HG03571 (cell line): ENCODE data around the gene CCDC170.

Experiments used
- ATAC-seq: cut with Tn5 transposase; IDR thresholded peaks from one replicate; pipeline ENCODE4 v1.9.1; 2021; ENCODE audit not compliant: unreplicated experiment

The CCDC170 gene

DNA sequence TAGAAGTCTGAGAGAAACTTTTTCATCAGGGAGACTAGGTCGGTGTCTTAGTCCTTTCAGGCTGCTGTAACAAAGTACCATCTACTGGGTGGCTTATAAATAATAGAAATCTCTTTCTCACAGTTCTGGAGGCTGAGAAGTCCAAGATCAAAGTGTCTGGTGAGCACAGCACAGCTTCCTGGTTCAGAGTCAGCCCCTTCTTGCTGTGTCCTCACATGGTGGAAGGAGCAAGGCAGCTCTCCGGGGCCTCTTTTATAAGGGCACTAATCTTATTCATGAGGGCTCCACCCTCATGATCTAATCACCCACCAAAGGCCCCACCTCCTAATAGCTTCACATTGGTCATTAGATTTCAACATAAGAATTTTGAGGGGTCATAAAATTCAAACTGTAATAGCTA, 122.8 kb downstream of the CCDC170 start:
- ATAC-seq, result no peak

DNA sequence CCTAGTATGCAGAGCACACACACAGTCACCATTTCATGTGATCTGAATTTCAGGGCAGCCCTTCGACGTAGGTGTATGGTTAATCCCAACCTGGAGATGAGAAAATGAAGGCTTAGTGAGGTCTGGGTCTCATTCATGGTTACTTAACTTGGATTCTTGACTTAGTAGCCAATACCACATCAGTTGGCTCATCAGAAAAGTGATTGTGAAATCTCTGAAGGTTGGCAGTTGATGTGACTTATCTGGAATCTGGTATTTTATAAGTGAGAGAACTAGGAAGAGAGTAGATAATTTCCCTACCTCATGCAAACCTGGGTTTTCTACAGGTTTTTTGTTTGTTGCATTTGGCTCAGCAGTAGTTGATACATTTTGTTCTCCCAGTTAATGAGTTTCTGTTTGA, 123.7 kb downstream of the CCDC170 start:
- no peak for ATAC-seq

DNA sequence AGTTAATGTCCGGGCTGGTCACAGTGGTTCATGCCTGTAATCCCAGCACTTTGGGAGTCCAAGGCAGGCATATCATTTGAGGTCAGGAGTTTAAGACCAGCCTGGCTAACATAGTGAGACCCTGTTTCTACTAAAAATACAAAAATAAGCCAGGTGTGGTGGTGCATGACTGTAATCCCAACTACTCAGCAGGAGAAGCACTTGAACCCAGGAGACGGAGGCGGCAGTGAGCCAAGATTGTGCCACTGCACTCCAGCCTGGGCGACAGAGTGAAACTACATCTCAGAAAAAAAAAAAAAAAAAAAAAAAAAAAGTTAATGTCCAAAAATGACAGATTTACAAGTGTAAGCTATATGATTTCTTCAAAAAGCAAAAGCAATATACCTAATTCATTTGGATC, 124.9 kb downstream of the CCDC170 start:
- ATAC-seq, result no peak

DNA sequence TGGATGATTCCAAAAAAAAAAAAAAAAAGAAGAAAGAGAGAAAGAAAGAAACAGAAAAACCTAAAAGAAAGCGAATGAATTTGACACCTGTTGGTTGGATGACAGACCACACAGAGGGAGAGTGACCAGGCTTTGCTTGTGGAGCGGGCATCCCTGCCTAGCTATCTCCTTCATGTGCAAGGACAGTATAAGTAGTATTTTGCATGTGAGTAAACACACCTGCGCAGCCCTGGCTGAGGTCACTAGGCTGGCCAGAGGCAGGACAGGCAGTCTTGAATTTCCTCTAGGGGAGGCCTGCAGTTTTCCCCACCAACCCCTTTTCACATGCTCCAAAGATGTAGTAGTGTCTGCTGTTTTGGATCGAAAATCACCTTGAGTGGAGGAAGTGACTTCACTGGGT, 126.4 kb downstream of the CCDC170 start:
- ATAC-seq, result no peak

DNA sequence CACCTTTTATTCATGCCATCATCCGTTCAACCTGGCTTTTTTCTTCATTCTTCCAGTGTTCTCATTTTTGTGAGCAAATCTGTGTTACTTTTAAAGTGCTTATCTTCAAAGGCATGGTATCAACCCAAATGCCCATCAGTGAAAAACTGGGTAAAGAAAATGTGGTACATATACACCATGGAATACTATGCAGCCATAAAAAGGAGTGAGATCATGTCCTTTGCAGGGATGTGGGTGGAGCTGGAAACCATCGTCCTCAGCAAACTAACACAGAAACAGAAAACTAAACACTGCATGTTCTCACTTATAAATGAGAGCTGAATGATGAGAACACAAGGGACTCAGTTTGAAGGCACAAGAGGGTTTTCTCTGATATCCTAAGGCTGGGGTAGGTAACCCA, 130.3 kb downstream of the CCDC170 start:
- ATAC-seq, result no peak

DNA sequence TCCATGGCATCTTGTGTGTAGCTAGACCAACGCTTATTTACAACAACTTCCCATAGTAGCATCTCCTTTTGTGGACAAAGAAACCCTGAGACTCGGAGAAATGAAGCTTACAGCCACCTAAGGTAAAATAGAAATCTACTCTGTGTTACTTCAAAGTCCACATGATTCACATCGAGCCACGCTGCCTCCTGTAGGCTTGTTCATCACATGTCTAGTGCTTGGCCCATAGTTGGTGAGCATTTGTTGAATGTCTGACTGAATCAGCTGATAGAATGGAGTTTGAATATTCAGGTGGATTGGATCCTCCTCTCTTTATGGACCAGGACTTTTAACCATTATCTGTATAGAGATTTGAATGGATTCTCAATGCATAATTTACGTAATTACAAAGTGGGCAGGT, 130.7 kb downstream of the CCDC170 start:
- ATAC-seq, result no peak

DNA sequence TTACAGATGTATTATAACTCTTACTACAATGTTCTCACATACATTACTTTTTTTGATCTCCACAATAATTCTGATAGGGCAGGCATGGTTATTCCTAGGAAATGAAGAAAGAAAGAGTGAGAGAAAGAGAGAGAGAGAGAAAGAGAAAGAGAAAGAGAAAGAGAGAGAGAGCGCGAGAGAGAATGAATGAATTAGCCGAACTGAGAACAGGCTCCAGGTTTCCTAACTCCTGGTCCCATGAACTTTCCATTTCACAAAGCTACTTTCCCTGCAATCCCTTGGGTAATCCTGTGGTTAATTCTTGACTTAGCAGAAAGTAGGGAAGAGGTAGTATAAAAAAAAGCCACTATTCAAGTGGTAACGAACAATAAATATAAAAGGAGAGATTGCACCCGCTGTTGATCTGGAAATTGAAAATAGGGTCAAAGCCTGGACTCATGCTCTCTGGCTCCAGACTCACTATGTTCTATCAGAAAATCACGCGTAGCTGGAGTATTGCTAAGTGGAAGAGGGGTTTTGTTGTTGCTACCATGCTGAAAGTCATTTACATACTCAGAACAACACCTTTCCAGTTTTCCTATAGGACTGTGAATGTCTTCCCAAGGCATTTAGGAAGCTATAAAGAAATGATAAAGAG, 131.2 kb downstream of the CCDC170 start:
- ATAC-seq, result no peak

DNA sequence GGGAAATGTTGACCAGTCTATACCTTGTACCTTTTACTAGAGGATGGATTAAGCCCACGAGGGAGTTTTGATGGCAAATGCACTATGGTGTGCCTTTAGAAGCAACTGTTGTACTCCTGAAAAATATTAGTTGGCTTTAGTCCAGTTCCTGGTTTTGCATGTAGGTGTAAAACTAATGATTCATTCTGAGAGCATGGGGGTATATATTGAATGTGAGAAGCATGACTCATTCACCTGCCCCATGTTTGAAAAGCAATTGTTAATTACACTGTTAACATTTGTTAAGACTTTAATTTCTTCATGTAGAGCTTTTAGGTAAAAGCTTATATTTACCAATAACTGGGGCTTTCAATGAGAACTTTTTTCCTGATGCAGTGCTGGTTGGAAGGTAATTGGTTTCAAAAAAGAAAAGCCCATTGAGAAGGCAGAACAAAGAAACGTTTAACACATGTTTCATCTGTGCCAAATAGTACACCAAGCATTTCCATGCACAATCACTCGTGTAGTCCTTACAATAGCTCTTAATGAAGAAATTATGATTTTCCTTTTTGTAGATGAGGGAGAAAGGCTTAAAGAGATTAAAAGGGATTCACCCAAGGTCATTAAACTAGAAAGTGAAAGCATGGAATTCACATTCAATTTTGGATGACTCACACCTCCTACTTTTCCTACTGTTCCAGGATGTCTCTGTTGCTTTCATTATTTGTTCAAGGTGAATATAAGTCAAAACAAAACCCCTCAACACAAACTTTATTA, 134.1 kb downstream of the CCDC170 start:
- no peak for ATAC-seq

DNA sequence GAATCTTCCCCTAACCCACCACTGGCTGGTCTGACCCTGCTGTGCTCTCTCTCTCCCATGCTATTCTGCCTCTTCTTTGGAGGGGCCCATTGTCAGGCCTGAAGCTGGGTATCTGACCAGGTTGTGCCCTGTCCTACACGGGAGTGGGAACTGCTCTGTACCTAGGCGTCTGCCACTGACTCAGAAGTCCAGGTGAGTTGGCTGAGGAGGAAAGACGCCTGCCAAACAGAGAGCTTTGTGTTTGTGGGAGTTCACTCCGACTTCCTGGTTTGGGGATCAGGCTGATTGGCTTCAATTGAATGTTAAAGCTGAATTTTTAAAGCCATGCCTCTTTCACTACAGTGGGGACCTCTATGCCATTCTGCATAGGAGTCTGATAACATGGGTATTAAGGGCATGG, 136.0 kb downstream of the CCDC170 start:
- ATAC-seq, result no peak

DNA sequence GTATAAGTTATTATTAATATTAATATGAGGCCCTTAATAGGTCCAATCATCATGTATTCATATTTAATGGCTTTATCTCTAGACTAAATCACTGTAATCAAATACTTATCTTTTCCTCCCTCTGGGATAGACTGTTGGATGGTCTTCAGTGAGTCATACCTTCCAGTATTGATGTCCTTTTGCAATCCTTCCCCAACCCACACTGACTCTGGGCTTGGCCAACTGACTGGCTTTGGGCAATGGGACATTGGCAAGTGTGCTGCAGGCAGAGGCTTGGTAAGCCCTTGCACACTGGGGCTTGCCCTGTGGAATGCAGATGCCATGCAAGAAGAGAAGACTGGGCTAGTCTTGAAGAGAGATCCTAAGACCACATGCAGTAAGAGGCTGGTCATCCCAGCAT, 136.6 kb downstream of the CCDC170 start:
- no peak for ATAC-seq

DNA sequence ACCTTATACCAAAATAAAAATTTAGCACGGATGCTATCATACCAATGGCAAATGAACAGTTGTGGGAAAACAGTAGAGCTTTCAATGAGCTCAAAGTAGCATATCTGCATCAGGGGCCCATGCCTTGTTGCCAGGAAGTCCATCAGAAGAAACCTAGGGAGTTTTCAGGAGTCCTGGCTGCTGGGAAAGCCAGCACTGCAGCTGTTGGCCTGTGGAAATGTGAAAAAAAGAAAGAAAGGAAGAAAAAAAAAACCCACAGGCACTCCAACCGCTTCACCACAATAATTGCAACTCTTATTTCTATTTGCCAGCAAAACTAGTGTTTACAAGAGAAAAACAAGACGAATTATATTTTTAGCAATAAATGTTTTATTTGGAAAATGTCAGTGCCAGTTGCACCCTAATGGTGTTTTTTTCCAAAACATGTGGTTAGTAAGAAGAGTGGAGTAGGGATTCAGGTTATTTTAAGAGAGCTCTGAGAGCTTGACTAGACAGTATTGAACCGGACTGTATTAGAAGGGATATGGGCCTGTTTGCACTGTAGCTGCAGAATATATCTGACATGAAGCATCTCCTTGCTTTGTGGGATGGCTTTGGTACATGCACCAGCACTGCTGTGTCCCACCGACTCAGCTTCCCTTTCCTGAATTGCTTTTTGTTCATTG, 137.3 kb downstream of the CCDC170 start:
- no peak for ATAC-seq

DNA sequence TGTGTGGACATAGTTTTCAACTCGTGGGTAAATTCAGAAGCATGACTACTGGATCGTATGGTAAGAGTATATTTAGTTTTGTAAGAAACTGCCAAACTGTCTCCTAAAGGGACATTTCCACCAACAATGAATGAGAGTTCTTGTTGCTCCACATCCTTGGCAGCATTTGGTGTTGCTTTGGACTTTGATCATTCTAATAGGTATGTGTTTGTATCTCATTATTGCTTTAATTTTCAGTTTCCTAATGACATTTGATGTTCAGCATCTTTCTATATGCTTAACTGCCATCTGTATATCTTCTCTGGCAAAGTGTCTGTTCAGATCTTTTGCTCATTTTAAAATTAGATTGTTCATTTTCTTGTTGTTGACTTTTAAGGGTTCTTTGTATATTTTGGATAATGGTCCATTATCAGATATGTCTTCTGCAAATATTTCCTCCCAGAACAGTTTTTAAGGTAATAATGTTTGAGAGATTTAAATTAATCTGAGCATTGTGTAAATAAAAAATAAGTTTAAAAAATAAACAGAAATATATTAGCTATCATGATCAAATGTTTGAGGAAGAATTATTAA, 138.7 kb downstream of the CCDC170 start:
- no peak for ATAC-seq

DNA sequence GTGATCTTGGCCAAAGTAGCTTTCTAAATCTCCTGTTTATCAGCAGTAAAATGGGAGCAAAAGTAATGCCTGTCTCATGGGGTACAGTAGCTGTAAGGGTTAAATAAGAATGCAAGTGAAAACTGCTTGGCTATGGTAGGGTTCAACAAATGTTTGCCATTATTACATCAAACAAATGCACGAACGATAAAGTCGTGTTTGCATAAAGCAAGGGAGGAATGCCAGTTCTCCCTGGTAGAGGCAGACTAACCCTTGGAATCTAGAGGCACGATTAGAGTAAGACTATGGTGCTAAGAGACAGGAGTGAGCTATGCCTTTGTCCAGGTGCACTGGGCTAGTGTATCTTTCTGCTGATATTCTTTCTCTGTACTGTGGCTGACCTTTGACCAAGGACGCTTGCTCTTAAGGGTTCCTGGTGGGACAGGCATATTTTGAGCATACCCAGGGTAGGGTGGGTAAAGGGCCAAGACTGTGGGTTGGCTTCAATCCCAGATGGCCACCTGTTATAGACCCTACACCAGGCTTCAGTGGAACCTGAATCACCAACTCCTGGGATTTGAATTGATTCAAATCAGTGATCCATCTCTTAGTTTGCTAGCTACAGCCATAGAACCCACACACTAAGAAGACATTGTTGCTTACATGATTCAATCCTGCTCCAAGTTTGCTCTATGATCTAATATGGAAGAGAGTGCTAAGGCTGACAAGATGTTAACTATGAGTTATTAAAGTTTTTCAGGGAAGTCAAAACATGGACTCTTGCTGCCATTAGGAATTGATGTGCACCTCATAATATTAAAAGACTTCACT, 139.9 kb downstream of the CCDC170 start:
- ATAC-seq, result no peak

DNA sequence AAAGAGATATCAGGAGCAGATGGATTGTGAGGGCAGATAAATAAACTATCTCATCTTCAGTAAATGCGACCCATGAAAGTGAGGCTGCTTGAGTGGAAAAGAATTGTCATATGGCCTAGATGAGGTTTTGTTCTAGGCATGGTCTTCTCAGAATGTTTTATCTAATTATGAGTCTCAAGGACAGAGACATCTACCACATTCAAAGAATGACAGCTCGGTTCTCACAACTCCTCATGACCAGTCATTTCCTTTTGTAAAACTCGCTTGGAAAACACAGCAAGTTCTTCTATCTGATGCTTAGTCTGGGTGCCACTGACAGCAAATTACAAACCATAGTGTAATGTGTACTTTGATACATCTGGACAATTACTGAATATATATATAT, 140.5 kb downstream of the CCDC170 start:
- ATAC-seq, result no peak

DNA sequence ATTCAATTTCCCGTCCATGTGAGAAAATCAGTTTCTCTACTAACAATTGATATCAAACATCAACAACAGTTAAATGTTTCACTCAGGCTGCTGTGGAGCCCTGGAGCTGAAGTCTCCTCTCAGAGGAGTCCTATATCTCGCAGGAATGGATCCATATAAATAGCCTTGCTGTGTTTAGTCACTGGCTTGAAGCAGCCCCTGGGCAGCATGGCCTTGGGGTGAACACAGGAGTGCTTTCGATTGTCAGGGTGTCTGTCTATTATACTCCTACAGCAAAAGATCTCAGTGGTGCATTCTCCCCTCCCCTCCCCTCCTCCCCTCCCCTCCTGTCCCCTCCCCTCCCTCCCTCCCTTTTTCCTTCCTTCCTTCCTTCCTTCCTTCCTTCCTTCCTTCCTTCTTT, 141.9 kb downstream of the CCDC170 start:
- no peak for ATAC-seq

DNA sequence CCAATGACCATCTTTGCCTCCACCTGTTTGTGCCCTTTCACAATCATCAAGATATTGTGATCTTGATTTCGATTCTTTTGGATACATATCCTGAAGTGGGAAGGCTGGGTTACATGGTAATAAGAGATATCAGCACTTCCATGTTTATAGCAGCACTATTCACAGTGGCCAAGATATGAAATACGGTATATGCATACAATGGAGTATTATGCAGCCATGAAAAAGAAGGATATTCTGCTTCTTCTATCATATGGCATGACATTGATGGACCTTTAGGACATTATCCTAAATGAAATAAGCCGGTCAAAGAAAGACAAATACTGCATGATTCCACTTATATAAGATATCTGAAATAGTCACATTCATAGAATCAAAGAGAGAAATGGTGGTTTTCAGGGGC, 144.0 kb downstream of the CCDC170 start:
- no peak for ATAC-seq

DNA sequence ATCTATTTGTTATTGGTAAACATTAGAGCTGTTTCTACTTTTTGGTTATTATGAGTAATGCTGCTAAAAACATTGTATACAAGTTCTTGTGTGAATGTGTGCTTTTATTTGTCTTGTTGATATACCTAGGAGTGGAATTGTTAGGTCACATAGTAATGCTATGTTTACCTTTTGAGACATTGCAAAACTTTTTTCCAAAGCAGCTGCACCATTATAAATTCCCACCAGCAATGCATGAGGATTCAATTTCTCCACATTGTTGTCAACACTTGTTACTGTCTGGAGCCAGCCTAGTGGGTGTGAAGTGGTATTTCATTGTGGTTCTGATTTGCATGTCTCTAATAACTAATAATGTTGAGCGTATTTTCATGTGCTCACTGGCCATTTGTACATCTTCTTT, 145.9 kb downstream of the CCDC170 start:
- ATAC-seq, result no peak

DNA sequence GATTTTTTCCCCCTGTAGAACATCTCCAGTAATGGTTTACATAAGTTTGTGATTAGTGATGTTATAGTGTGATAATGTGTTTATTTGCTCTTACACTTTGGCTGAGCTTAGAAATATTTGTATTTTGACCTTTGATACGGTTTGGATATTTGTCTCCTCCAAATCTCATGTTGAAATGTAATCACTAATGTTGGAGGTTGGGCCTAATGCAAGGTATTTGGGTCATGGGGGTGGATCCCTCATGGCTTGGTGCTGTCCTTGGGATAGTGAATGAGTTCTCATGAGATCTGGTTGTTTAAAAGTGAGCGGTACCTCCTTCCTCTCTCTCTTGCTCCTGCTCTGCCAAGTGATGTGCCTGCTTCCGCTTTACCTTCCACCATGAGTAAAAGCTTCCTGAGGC, 147.2 kb downstream of the CCDC170 start:
- no peak for ATAC-seq

DNA sequence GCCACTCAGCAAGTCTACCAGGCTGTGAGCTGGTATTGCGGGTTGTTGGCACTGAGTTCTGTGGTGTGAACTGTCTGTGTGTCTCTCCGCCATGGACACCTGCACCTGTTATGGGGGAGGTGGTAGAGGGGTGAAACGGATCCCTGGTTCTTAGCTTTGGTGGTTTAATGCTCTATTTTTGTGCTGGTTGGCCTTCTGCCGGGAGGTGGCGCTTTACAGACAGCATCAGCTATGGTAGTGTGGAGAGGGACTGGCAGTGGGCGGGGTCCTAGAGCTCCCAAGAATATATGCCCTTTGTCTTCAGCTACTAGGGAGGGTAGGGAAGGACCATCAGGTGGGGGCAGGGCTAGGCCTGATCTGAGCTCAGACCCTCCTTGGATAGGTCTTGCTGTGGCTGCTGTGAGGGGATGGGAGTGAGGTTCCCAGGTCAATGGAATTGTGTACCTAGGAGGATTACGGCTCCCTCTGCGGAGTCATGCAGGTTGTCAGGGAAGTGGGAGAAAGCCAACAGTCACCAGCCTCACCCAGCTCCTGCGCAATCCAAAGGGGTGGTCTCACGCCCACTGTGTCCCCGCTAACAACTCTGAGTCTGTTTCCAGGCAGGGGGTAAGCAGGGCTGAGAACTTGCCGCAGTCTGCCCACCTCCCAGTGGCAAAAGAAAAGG, 154.3 kb downstream of the CCDC170 start:
- no peak for ATAC-seq

DNA sequence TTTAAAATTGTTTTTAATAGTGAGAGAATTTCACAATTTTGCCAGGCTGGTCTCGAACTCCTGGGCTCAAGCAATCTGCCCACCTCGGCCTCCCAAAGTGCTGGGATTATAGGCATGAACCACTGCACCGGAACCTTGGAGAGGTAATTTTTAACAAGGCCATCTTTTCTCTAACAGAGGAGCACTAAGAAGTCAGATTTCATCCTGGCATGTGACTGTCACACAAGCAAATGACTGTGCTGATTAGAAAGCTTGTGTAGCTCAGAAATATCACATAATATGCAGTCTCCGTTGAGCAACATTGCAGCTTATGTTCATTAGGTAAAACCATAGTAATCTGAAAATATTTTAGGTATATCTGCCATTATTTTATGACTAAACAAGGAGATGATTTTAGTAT, 156.0 kb downstream of the CCDC170 start:
- ATAC-seq, result no peak

DNA sequence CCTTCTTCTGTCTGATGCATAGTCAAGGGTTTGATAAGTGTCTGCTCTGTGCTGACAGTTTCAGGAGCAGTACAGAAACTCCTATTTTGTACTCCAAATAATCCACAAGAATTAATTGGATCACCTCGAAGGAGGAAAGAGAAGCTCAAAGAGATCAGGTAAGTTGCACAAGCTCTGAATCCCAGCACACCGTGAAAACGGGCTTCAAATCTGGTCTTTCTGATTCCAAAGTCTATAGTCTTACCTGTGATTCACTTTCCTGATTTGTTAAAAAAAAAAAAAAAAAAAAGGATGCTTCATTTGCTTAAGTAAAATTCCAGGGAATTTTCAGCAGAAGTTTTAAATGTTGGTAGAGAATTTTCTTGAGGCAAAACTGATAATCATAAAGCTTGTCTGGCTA, 157.8 kb downstream of the CCDC170 start:
- no peak for ATAC-seq
